Stomach (tissue), 9 donors: ENCODE results near the gene STAC2. TPM values are rescaled to one million over a fixed set of nuclear protein-coding genes. Genes with fewer than 3 reads are reported as not detected.

ENCODE experiments used
- DNase-seq, 2 donors: peaks; one replicate each; pipeline versions ENCODE4 v3.0.0 to v3.0.0-alpha.2; 2013 to 2019
- H3K27ac ChIP-seq, 5 donors: fragments of 200-600 bp in 4 of 5; sonication (generic) in 4 of 5; one replicate each; pipeline ENCODE4 v1.5.1; 2013 to 2019; ENCODE audit warnings: mild to moderate bottlenecking in 1 of 5, moderate library complexity in 1 of 5
- H3K27me3 ChIP-seq, 3 donors: fragments of 200-600 bp; sonication (generic); one replicate each; pipeline ENCODE4 v1.5.1; 2017 to 2019; ENCODE audit warnings: mixed run types in 1 of 3
- H3K36me3 ChIP-seq, 4 donors: fragments of 200-600 bp; sonication (generic); 1 replicate in 3 of 4; 2 replicates in 1 of 4; pipeline ENCODE4 v1.5.1; 2016 to 2019
- H3K4me1 ChIP-seq, 4 donors: fragments of 200-600 bp; sonication (generic); one replicate each; pipeline ENCODE4 v1.5.1; 2016 to 2019
- H3K4me3 ChIP-seq, 4 donors: fragments of 200-600 bp; sonication (generic) in 3 of 4; one replicate each; pipeline ENCODE4 v1.5.1; 2016 to 2019; ENCODE audit warnings: mild to moderate bottlenecking in 1 of 4
- H3K9me3 ChIP-seq, 4 donors: fragments of 200-600 bp; sonication (generic); one replicate each; pipeline ENCODE4 v1.5.1; 2016 to 2019
- CTCF ChIP-seq, 7 experiments: fragments of 450-650 bp in 4 of 7; fragments of 200-600 bp in 3 of 7; sonication (generic) in 3 of 7; IDR thresholded peaks; one replicate each; pipeline ENCODE4 v1.5.1; 2016 to 2019; ENCODE audit warnings: antibody characterized with exemption in 7 of 7, control low read depth in 2 of 7, mild to moderate bottlenecking in 1 of 7
- EP300 ChIP-seq: sonication (generic); formaldehyde crosslinking; IDR thresholded peaks from one replicate; pipeline ENCODE4 v1.6.1; 2017; ENCODE audit warnings: antibody characterized with exemption
- POLR2A ChIP-seq, 4 donors: fragments of 450-650 bp; IDR thresholded peaks; one replicate each; pipeline ENCODE4 v1.6.1; 2016; ENCODE audit warnings: antibody characterized with exemption in 4 of 4, control low read depth in 2 of 4, mild to moderate bottlenecking in 1 of 4, moderate library complexity in 1 of 4
- POLR2AphosphoS5 ChIP-seq, 3 donors: sonication (generic); formaldehyde crosslinking; IDR thresholded peaks; one replicate each; pipeline ENCODE4 v1.6.1; 2016; ENCODE audit warnings: antibody characterized with exemption in 3 of 3
- WGBS, 5 donors: extraction: QIAGEN DNeasy Blood & Tissue Kit in 3 of 5; methylation state at CpG; one replicate each; pipeline versions ENCODE4 v1.1.5 to v1.1.7; 2013 to 2018; 5-methylcytosine and 5-hydroxymethylcytosine counted together
- intact Hi-C: fragments of 100-400 bp; cut with DNase I; formaldehyde crosslinking; loops from one replicate; pipeline ENCODE4 v1.15.1; 2023; ENCODE audit warnings: low total_unique reads
- polyA plus RNA-seq, 3 donors: library from polyadenylated mRNA; stranded (reverse); fragments of 200-250 nt; gene quantifications; one replicate each; pipeline ENCODE4 v1.2.3, GENCODE V29; 2013
- total RNA-seq, 5 donors: library from RNA; depleted of rRNA; stranded (reverse); fragments of >200 nt; gene quantifications; one replicate each; pipeline versions ENCODE4 v1.1.0 to v1.2.3, GENCODE V29; 2014 to 2016
- donor health status: healthy with polysubstance abuse.
- donor health status: Bipolar disorder and iron deficiency.
- donor health status: healthy.

STAC2 gene
- total and polyA plus RNA-seq, 8 donors = under 0.01 to 0.20 (median 0.15) TPM; not detected in 5

DNA sequence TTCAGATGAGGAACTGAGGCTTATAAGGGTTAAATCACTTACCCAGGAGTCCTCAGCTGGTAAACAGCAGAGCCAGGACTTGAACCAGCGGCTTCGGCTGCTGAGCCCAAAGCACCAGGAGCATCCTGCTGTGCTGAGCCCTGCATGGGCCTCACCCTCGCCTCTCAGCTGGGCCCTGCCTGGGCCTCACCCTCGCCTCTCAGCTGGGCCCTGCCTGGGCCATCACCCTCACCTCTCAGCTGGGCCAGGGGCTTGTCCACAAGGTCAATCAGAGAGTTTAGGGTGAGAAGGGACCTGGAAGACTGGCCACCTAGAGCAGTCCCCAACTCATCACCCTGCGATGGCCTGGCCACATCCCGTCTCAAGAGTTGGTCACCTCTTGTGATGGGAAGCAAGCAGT lies 4.2 kb downstream of the STAC2 start:
- no peak for TF ChIP-seq CTCF (IDR thresholded peaks at IDR 0.05)
- Histone ChIP-seq H3K36me3 (no peaks in the 10 kb centered on the region), H3K27ac (no peak overlapping the region), H3K9me3 (no peaks in the 10 kb centered on the region), H3K4me1 (peaks cover 15 to 25% (median 23%) of the 10 kb centered on the region in 4 donors), H3K27me3 (peaks cover 11 to 78% (median 30%) of the 10 kb centered on the region in 3 donors), H3K4me3 (no peak overlapping the region)
- intact Hi-C loops = no loop called here
- no peak for DNase-seq
- 86 to 100% (median 90%) methylated on average over 2 to 6 of the region's 6 CpGs for WGBS, 5 donors

GRCh38 chr17:39219647-39220154 lies 6.0 kb downstream of the STAC2 start:
- Histone ChIP-seq H3K4me3 (no peak overlapping the region), H3K9me3 (no peaks in the 10 kb centered on the region), H3K27me3 (peaks cover 0 to 69% (median 13%) of the 10 kb centered on the region in 3 donors), H3K36me3 (no peaks in the 10 kb centered on the region), H3K4me1 (peaks cover 1 to 6% (median 4%) of the 10 kb centered on the region in 4 donors), H3K27ac (no peak overlapping the region)
- WGBS, 5 donors = 58 to 69% (median 66%) methylated on average over 4 to 8 of the region's 8 CpGs
- DNase-seq = no peak
- intact Hi-C loops = no loop called here
- TF ChIP-seq POLR2A (IDR thresholded peaks at IDR 0.05) (no peak), CTCF (IDR thresholded peaks at IDR 0.05) (no peak), EP300 (no peak), POLR2AphosphoS5 (IDR thresholded peaks at IDR 0.05) (no peak)

GRCh38 chr17:39218906-39219305 lies 6.8 kb downstream of the STAC2 start:
- intact Hi-C loops = no loop called here
- Histone ChIP-seq H3K4me1 (no peaks in the 10 kb centered on the region), H3K9me3 (no peaks in the 10 kb centered on the region), H3K27ac (no peak overlapping the region), H3K27me3 (peaks cover 0 to 61% (median 8%) of the 10 kb centered on the region in 3 donors), H3K4me3 (no peak overlapping the region), H3K36me3 (no peaks in the 10 kb centered on the region)
- WGBS, 5 donors = 57 to 74% (median 68%) methylated on average over 8 of the region's 8 CpGs
- DNase-seq = no peak
- TF ChIP-seq CTCF (IDR thresholded peaks at IDR 0.05) = no peak
- TF ChIP-seq POLR2A (IDR thresholded peaks at IDR 0.05) = no peak
- TF ChIP-seq POLR2AphosphoS5 (IDR thresholded peaks at IDR 0.05) = no peak
- no peak for TF ChIP-seq EP300

GRCh38 chr17:39217734-39218369 lies 7.9 kb downstream of the STAC2 start:
- 19 to 32% (median 27%) methylated on average over 22 to 24 of the region's 24 CpGs for WGBS, 5 donors
- TF ChIP-seq EP300 (no peak), CTCF (IDR thresholded peaks at IDR 0.05) (no peak), POLR2AphosphoS5 (IDR thresholded peaks at IDR 0.05) (no peak), POLR2A (IDR thresholded peaks at IDR 0.05) (no peak)
- DNase-seq = no peak

More at GRCh38 chr17:39217734-39218369, 7.9 kb downstream of the STAC2 start:
- intact Hi-C loops = no loop called here
- H3K36me3 ChIP-seq = no peaks in the 10 kb centered on the region
- H3K27ac ChIP-seq = no peak overlapping the region
- H3K27me3 ChIP-seq = peaks cover 0 to 54% (median 8%) of the 10 kb centered on the region in 3 donors
- no peaks in the 10 kb centered on the region for H3K9me3 ChIP-seq
- H3K4me3 ChIP-seq = no peak overlapping the region
- H3K4me1 ChIP-seq = peaks cover 0 to under 1% (median 0%) of the 10 kb centered on the region in 4 donors
